ENCODE results near the gene RHAG. TPM values are rescaled to one million over a fixed set of nuclear protein-coding genes. Genes with fewer than 3 reads are reported as not detected.

RHAG gene
- total RNA-seq, 1 experiment from 2014 or later, result 0.31 TPM

- TF ChIP-seq ATF2 (CRISPR knock-in tag; IDR thresholded peaks at IDR 0.05; ENCODE audit: borderline replicate concordance, low read depth), result no peak
- no peak for TF ChIP-seq PRDM15 (CRISPR knock-in tag; IDR thresholded peaks at IDR 0.05)
These were observed 13.3 kb upstream of the RHAG start (continued) for GRCh38 chr6:49649988-49650387.

GRCh38 chr6:49648036-49648435 is 11.4 kb upstream of the RHAG start:
- Mint-ChIP-seq H3K4me3 (no peak overlapping the region), H3K27me3 (ENCODE audit: low read depth) (no peaks in the 10 kb centered on the region)
- POLR2A ChIA-PET, result no interaction called here

More at GRCh38 chr6:49648036-49648435, 11.4 kb upstream of the RHAG start:
- H3K36me3 Mint-ChIP-seq, result no peaks in the 10 kb centered on the region
- TF ChIP-seq STAT6 (CRISPR knock-in tag; conservative IDR thresholded peaks at IDR 0.05; ENCODE audit: low read depth), result no peak
- no peak for TF ChIP-seq HMGXB4 (CRISPR knock-in tag; IDR thresholded peaks at IDR 0.05)
- TF ChIP-seq JUN (CRISPR knock-in tag; IDR thresholded peaks at IDR 0.05), result no peak
- no peak for TF ChIP-seq FOXJ3 (CRISPR knock-in tag; IDR thresholded peaks at IDR 0.05; ENCODE audit: borderline replicate concordance)
- no peak for TF ChIP-seq ZNF263 (CRISPR knock-in tag; IDR thresholded peaks at IDR 0.05; ENCODE audit: low read depth)
- no peak for TF ChIP-seq RELA (CRISPR knock-in tag; IDR thresholded peaks at IDR 0.05; ENCODE audit: borderline replicate concordance)
- no peak for TF ChIP-seq NR3C1 (CRISPR knock-in tag; conservative IDR thresholded peaks at IDR 0.05; ENCODE audit: low read depth)
- TF ChIP-seq OVOL2 (CRISPR knock-in tag; IDR thresholded peaks at IDR 0.05; ENCODE audit: borderline replicate concordance), result no peak
- TF ChIP-seq ZNF281 (CRISPR knock-in tag; IDR thresholded peaks at IDR 0.05), result no peak
- TF ChIP-seq SOX15 (CRISPR knock-in tag; IDR thresholded peaks at IDR 0.05), result no peak
- TF ChIP-seq MLX (CRISPR knock-in tag; IDR thresholded peaks at IDR 0.05), result no peak
- TF ChIP-seq TEAD4 (CRISPR knock-in tag; IDR thresholded peaks at IDR 0.05), result no peak
- no peak for TF ChIP-seq AR (CRISPR knock-in tag; IDR thresholded peaks at IDR 0.05)
- TF ChIP-seq NR2C2 (CRISPR knock-in tag; IDR thresholded peaks at IDR 0.05), result no peak
- no peak for TF ChIP-seq ZMAT4 (CRISPR knock-in tag; IDR thresholded peaks at IDR 0.05)
- TF ChIP-seq ZNF138 (CRISPR knock-in tag; conservative IDR thresholded peaks at IDR 0.05), result no peak
- TF ChIP-seq ZNF121 (CRISPR knock-in tag; IDR thresholded peaks at IDR 0.05), result no peak
- TF ChIP-seq TCF7 (CRISPR knock-in tag; IDR thresholded peaks at IDR 0.05; ENCODE audit: low read depth), result no peak
- TF ChIP-seq NR1H2 (CRISPR knock-in tag; IDR thresholded peaks at IDR 0.05), result no peak
- H3K27ac Mint-ChIP-seq, result no peak overlapping the region
- no peaks in the 10 kb centered on the region for H3K9me3 Mint-ChIP-seq
- no peak for DNase-seq (ENCODE audit: low spot score)
- CTCF ChIA-PET, result no interaction called here
- no peak for ATAC-seq
- H3K4me1 Mint-ChIP-seq, result no peaks in the 10 kb centered on the region

All from WTC11 (cell line).